ENCODE results near the gene PAK6.

GRCh38 chr15:40295297-40295696, 56.4 kb downstream of the PAK6 start:
- TF ChIP-seq CTCF (IDR thresholded peaks at IDR 0.05; ENCODE audit: insufficient read depth, low read length) = no peak
- no peak for TF ChIP-seq POLR2AphosphoS5 (IDR thresholded peaks at IDR 0.05; ENCODE audit: low read depth)
- no peak for TF ChIP-seq GABPA (IDR thresholded peaks at IDR 0.05; ENCODE audit: low read depth)

Measured in HL-60 (cell line).